ENCODE data around the gene IGFN1.

GRCh38 chr1:201190624-201191051 lies at the start of gene IGFN1:
- TF ChIP-seq CTCF (IDR thresholded peaks at IDR 0.05) (no peak), POLR2AphosphoS5 (IDR thresholded peaks at IDR 0.05) (no peak)
